GM18951 (cell line): ENCODE results near the gene MAP3K3.

Experiments
- POLR2A ChIP-seq: IDR thresholded peaks from 4 replicates; pipeline ENCODE4 v1.6.1; 2011; ENCODE audit warnings: mild to moderate bottlenecking; ENCODE audit not compliant: insufficient read length, insufficient read depth; ENCODE audit errors: extremely low read depth
- in situ Hi-C: fragments of 300-500 bp; cut with MboI; formaldehyde crosslinking; loops from one replicate; pipeline ENCODE4 v1.12.0; 2022; ENCODE audit warnings: low sequenced_read_pairs, mixed read lengths, inconsistent platforms; ENCODE audit not compliant: unreplicated experiment

MAP3K3 gene

GRCh38 chr17:63694950-63695773, 72.9 kb downstream of the MAP3K3 start:
- peak; percentile 48 for TF ChIP-seq POLR2A
- in situ Hi-C loops = no loop called here

- in situ Hi-C loops = no loop called here
- no peak for TF ChIP-seq POLR2A
Observed at GRCh38 chr17:63695889-63696288, 73.7 kb downstream of the MAP3K3 start.

DNA sequence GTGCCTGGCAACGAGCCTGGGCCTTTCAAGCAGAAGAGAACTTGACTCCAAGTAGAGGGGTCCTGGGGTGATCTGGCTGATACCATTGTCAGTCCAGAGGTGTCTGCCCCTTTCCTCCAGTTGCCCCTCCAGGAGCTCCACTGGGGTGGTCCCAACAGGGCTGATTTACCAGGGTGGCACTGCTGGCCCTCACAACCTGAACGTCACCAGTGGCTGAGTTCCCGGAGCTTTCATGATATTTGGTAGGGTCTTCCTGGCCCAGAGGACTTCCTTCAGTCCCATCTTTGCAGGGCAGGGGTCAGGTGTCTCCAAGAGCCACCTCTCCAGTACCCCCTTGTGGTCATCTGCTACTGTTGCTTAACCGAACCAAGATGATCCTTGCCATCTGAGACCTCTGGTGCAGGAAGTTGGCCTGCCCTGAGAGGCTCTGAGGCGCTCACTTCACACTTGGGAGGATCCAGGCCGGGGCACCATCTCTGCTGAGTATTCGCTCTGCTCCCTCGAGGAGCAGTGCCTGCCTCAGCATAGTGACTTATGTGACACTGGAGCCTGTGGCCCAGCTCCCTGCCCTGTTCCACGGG, 74.3 kb downstream of the MAP3K3 start:
- in situ Hi-C loops = no loop called here
- no peak for TF ChIP-seq POLR2A

DNA sequence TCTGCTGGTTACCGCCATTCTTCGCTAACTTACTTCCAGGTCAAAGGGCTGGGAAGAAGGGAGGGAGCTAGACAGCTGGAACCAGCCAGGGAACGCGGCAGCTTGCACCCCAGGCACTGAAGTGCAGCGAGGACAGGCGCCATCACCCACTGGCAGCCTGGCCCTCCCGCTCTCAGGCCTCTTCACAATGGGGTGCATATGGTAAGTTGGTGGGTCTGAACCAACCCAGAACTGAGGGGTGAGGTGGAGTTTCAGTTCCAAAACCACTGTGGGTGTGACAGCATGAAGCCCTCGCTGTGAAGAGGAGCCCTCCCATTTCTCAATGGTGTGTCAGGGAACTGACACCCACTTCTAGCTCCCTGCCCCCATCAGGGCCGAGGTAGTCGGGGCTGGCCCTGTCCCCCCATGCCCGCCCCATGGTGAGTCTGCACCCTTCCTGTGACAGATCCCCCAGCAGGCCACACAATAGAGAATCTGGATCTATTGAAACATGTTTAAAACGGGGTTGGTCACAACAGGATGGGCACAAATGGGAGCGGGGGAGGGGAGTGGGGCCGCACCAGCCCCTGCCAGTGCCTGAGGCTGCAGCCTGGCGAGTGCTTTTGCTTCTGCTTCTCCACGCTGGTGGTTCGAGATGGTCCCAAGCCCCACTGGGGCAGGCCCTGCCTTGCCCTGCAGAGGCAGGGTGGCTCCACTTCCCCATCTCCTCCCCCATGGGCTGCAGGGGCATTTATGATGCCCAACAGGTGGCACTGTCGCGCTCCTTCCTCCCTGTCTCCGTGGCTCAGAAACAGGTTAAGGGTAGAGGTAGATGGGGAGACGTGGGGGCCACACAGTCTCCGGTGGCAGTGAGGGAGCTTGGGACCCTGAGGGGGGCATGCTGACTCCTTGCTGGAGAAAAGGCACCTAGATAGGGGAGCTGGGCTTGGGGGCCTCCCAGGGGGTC, 75.4 kb downstream of the MAP3K3 start:
- in situ Hi-C loops = no loop called here
- TF ChIP-seq POLR2A = peak; percentile 23

GRCh38 chr17:63698381-63698885, 76.2 kb downstream of the MAP3K3 start:
- in situ Hi-C loops = no loop called here

GRCh38 chr17:63698886-63699637, 76.8 kb downstream of the MAP3K3 start:
- in situ Hi-C loops = no loop called here
- TF ChIP-seq POLR2A = peak; percentile 50

More at GRCh38 chr17:63698381-63698885, 76.2 kb downstream of the MAP3K3 start:
- no peak for TF ChIP-seq POLR2A

GRCh38 chr17:63699638-63700527, 77.7 kb downstream of the MAP3K3 start, which contains the start of gene LIMD2:
Gene LIMD2 (minus strand): TSS chr17:63700125. CDS start chr17:63699298, 827 bp downstream.
- TF ChIP-seq POLR2A = peak; percentile 74
- in situ Hi-C loops = no loop called here

- peak; percentile 34 for TF ChIP-seq POLR2A
- in situ Hi-C loops = no loop called here
Observed at GRCh38 chr17:63700528-63701455, 78.6 kb downstream of the MAP3K3 start.

GRCh38 chr17:63701456-63701820, 79.2 kb downstream of the MAP3K3 start:
- no peak for TF ChIP-seq POLR2A
- in situ Hi-C loops = no loop called here

- no peak for TF ChIP-seq POLR2A
- in situ Hi-C loops = no loop called here
Observed at GRCh38 chr17:63701868-63702720, 79.9 kb downstream of the MAP3K3 start.
